Neural progenitor cell (in vitro differentiated cells): ENCODE results near the gene ULBP2.
A peak's percentile ranks its signal among the peaks of the same experiment; 100 is the strongest.
"Not testable (repeated sequence)": the region's sequence is repeated elsewhere in the genome, so short reads cannot be mapped to it uniquely, and the experiment has no call there.

Experiments used
- EZH2 ChIP-seq: fragments of 200-600 bp; sonication (generic); IDR thresholded peaks from 2 replicates; pipeline ENCODE4 v1.6.1; 2017; ENCODE audit warnings: antibody characterized with exemption, mild to moderate bottlenecking, moderate library complexity
- EZH2phosphoT487 ChIP-seq: fragments of 200-600 bp; sonication (generic); IDR thresholded peaks from 2 replicates; pipeline ENCODE4 v1.6.1; 2017; ENCODE audit warnings: antibody characterized with exemption
- TF ChIP-seq, protein P1 (sequence below): fragments of 200-600 bp; sonication (generic); IDR thresholded peaks from 2 replicates; pipeline ENCODE4 v1.5.1; 2017; ENCODE audit warnings: antibody characterized with exemption, mild to moderate bottlenecking

DNA sequence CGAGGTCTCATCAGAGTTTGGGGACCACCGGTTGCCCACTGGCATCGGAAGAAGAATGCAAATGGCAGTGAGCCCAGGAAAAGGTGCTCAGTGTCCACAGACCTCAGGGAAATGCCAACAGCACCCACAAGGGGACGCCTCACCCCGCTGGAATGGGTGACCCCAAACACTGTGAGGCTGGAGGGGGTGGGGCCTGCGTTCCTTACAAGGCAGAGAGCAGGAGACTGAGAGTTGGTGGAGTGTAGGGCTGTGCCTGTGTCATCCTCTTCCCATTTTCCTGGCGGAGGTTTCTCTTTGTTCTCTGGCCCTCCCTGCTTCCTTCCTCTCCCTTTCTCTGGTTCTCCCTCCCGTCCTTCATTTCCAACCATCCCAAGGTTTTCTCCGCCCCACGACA is 12.1 kb downstream of the ULBP2 start:
- TF ChIP-seq, protein P1, sequence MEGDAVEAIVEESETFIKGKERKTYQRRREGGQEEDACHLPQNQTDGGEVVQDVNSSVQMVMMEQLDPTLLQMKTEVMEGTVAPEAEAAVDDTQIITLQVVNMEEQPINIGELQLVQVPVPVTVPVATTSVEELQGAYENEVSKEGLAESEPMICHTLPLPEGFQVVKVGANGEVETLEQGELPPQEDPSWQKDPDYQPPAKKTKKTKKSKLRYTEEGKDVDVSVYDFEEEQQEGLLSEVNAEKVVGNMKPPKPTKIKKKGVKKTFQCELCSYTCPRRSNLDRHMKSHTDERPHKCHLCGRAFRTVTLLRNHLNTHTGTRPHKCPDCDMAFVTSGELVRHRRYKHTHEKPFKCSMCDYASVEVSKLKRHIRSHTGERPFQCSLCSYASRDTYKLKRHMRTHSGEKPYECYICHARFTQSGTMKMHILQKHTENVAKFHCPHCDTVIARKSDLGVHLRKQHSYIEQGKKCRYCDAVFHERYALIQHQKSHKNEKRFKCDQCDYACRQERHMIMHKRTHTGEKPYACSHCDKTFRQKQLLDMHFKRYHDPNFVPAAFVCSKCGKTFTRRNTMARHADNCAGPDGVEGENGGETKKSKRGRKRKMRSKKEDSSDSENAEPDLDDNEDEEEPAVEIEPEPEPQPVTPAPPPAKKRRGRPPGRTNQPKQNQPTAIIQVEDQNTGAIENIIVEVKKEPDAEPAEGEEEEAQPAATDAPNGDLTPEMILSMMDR: peak; percentile 16
- peak; percentile 73 for TF ChIP-seq EZH2phosphoT487
- not testable (repeated sequence) for TF ChIP-seq EZH2
